CD4-positive, alpha-beta T cell treated with Interleukin-4 for 4 hours (primary cell): Measurements from ENCODE around the gene ART3.
"Not testable (repeated sequence)": the region's sequence is repeated elsewhere in the genome, so short reads cannot be mapped to it uniquely, and the experiment has no call there.

Experiments
- DNase-seq: peaks from one replicate; pipeline ENCODE4 v3.0.0-alpha.2; 2020

The ART3 gene

GRCh38 chr4:76074468-76074867 is at the start of gene ART3:
Gene ART3 (plus strand): TSS chr4:76074709. CDS start chr4:76075890, 1,181 bp downstream.
- no peak for DNase-seq

GRCh38 chr4:76028350-76028765 is 46.2 kb upstream of the ART3 start:
- DNase-seq: peak; percentile 12

GRCh38 chr4:76029300-76029699 is 45.2 kb upstream of the ART3 start:
- DNase-seq: no peak

- DNase-seq: no peak
Measured at GRCh38 chr4:76035141-76035540, 39.4 kb upstream of the ART3 start.

- DNase-seq: no peak
Measured at GRCh38 chr4:76035799-76036380, 38.6 kb upstream of the ART3 start, which contains the start of gene CXCL11. Gene CXCL11 (minus strand): TSS chr4:76036070. CDS start chr4:76035987, 83 bp downstream.

- no peak for DNase-seq
Measured at GRCh38 chr4:76036855-76037254, 37.7 kb upstream of the ART3 start.

- DNase-seq: peak; percentile 8
Measured at GRCh38 chr4:76042241-76042998, 32.1 kb upstream of the ART3 start.

GRCh38 chr4:76043306-76043705 is 31.2 kb upstream of the ART3 start:
- not testable (repeated sequence) for DNase-seq

- DNase-seq: not testable (repeated sequence)
Measured at GRCh38 chr4:76044686-76045085, 29.8 kb upstream of the ART3 start.

GRCh38 chr4:76049860-76050416 is 24.6 kb upstream of the ART3 start:
- not testable (repeated sequence) for DNase-seq

GRCh38 chr4:76050560-76051050 is 23.9 kb upstream of the ART3 start:
- DNase-seq: not testable (repeated sequence)

GRCh38 chr4:76053730-76054129 is 20.8 kb upstream of the ART3 start:
- DNase-seq: no peak

GRCh38 chr4:76055016-76055415 is 19.5 kb upstream of the ART3 start:
- DNase-seq: no peak

- no peak for DNase-seq
Measured at GRCh38 chr4:76055421-76055820, 19.1 kb upstream of the ART3 start.

- DNase-seq: no peak
Measured at GRCh38 chr4:76058302-76058701, 16.2 kb upstream of the ART3 start.

- no peak for DNase-seq
Measured at GRCh38 chr4:76058888-76059426, 15.6 kb upstream of the ART3 start.

GRCh38 chr4:76059750-76060149 is 14.8 kb upstream of the ART3 start:
- DNase-seq: peak; percentile 4

GRCh38 chr4:76060506-76060905 is 14.0 kb upstream of the ART3 start:
- DNase-seq: no peak

- no peak for DNase-seq
Measured at GRCh38 chr4:76061421-76061820, 13.1 kb upstream of the ART3 start.

GRCh38 chr4:76061982-76062381 is 12.5 kb upstream of the ART3 start:
- no peak for DNase-seq

GRCh38 chr4:76066546-76066945 is 8.0 kb upstream of the ART3 start:
- no peak for DNase-seq

- DNase-seq: peak; percentile 68
Measured at GRCh38 chr4:76067652-76068286, 6.7 kb upstream of the ART3 start.

- DNase-seq: no peak
Measured at GRCh38 chr4:76072760-76073159, 1.7 kb upstream of the ART3 start.
